NCI-H2171 (cell line): ENCODE results near the gene TUBE1.
"Not testable (repeated sequence)": the region's sequence is repeated elsewhere in the genome, so short reads cannot be mapped to it uniquely, and the experiment has no call there.

Experiments
- DNase-seq: peaks from one replicate; lab custom pipeline; 2025; lab: John Stamatoyannopoulos, UW

Gene TUBE1, protein sequence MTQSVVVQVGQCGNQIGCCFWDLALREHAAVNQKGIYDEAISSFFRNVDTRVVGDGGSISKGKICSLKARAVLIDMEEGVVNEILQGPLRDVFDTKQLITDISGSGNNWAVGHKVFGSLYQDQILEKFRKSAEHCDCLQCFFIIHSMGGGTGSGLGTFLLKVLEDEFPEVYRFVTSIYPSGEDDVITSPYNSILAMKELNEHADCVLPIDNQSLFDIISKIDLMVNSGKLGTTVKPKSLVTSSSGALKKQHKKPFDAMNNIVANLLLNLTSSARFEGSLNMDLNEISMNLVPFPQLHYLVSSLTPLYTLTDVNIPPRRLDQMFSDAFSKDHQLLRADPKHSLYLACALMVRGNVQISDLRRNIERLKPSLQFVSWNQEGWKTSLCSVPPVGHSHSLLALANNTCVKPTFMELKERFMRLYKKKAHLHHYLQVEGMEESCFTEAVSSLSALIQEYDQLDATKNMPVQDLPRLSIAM

GRCh38 chr6:112087136-112087911 lies at the start of gene TUBE1, which contains the start of gene FAM229B:
Gene TUBE1, minus strand, starts transcription at chr6:112087482. Its CDS starts 48 bp downstream, at chr6:112087434.
Gene FAM229B, plus strand, starts transcription at chr6:112087591. Its CDS starts 11,693 bp downstream, at chr6:112099284.
- peak; percentile 96 for DNase-seq

DNA sequence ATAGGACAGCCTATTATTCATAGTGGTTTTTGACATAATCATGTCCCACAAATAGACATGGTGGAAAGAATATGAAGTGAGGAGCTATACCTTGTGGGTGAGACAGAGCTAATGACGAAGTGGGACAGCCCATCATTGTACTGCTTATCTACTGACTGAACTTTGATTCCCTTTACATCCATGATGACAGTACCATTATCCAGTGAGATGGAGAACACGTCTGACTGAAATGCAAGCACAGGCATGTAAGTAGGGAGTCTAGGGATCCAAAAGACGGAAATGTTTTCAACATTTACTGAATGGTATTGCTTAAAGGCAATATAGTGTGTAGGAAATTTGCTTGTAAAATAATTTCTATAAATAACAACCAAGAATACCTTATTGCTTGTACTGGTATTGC lies 43.6 kb upstream of the TUBE1 start:
- no peak for DNase-seq

DNA sequence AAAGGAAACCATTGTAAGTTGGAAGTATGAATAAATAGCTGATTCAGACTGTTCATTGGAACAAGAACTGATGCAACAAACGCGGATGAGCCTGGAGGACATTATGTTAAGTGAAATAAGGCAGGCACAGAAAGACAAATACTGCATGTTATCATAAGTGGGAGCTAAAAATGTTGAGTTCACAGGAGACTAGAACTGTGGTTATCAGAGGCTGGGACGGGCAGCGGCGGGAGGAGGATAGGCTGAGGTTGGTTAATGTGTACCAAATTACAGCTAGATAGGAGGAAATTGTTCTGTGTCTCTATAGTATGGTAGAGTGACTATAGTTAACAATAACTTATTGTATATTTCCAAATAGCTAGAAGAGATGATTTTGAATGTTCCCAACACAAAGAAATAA lies 40.9 kb upstream of the TUBE1 start:
- no peak for DNase-seq

GRCh38 chr6:112123982-112124381 lies 36.7 kb upstream of the TUBE1 start:
- no peak for DNase-seq

GRCh38 chr6:112122756-112123155 lies 35.5 kb upstream of the TUBE1 start:
- DNase-seq: no peak

DNA sequence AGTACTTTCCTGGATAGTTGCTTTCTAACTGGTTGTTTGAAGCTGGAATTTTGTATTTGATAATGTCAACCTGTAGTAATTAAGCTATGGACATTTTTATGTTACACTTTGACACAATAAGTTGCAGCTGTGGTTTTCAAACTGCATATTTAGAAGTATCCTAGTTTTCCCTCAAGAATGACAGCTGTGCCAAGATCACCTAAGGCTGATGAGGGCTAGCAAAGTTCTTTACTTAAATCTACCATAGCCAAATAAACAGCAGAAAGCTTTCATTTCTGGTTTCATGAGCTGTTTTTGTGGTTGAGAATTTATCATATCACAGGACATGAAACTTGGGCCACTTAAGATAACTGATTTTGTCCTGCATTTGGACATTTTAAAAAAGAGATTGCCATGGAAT lies 30.8 kb upstream of the TUBE1 start:
- DNase-seq: no peak

DNA sequence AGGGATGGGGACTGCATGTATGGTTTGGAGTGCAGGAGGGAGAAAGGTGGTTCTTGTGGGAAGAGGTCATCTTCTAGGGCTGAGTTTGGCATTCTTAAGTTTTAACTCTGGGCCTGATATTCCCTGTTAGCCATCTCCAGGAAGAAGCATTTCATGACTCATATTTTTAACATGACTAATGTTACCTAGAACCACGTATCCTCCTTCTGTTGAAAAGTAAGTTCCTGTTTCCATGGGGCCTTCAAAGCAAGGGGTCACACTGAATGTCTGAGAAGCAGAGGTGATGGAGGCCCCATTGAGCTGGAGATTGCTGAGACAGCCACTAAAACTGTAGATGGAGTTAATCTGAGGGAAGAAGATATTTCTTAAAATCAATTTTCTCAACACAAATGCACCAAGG lies 30.3 kb upstream of the TUBE1 start:
- no peak for DNase-seq

DNA sequence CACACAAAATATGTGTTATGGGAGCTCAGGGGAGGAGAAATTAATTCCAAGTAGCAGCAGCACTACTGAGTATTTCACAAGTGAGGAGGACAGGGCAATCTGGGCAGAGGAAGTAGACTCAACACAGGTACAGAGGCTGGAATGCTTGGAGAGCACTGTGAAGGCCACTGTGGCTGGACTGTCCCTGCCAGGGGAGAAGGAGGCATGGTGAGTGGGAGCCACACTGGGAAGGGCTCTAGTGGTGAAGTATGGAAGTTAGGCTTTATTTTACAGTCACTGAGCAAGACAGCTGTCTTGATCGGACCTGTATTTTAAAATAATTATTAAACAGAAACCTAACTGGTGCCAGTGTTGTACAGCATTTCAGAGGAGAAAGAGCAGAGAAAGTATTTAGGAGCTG lies 28.9 kb upstream of the TUBE1 start:
- DNase-seq: no peak

- peak; percentile 60 for DNase-seq
These were observed 27.4 kb upstream of the TUBE1 start for GRCh38 chr6:112114577-112115223.

GRCh38 chr6:112113918-112114317 lies 26.6 kb upstream of the TUBE1 start:
- DNase-seq: no peak

GRCh38 chr6:112113431-112113830 lies 26.1 kb upstream of the TUBE1 start:
- no peak for DNase-seq

- DNase-seq: no peak
These were observed 22.0 kb upstream of the TUBE1 start for GRCh38 chr6:112109262-112109661.

DNA sequence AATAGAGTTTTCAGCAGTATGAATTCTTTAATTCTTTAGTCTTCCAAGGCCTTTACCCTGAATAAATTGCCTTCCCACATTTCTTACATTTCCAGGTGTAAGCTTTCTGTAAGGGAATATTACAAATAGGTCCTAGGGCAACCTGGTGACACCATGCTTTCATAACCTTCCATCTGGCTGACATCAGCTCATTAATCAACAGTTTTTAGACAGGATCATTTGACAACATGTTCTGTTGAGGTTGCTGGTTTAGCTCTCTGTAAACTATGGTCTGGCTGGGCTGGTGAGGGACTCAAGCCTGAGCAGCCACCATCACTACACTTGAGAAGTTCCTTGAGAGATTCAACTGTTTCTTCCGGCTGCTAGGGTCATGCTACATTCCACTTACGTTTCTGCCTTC lies 19.3 kb upstream of the TUBE1 start:
- DNase-seq: no peak

DNA sequence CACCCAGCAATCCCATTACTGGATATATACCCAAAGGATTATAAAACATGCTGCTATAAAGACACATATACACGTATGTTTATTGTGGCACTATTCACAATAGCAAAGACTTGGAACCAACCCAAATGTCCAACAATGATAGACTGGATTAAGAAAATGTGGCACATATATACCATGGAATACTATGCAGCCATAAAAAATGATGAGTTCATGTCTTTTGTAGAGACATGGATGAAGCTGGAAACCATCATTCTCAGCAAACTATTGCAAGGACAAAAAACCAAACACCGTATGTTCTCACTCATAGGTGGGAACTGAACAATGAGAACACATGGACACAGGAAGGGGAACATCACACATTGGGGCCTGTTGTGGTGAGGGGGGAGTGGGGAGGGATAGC lies 18.7 kb upstream of the TUBE1 start:
- not testable (repeated sequence) for DNase-seq

DNA sequence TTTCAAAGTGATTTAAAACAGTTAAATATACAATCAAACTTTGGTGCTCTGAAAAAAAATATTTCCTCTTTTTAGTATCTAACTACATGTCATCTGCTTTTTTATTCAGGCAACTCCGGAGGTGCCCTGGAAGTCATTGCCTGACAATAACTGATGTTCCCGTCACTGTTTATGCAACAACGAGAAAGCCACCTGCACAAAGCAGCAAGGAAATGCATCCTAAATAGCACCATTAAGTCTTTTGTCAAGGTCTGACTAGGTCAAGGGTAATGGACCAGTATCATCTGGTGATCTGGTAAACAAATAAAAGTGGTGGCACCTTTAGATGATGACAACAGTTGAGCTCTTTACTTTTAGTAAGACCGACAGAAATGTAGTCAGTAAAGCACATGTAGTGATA lies 13.3 kb upstream of the TUBE1 start:
- DNase-seq: no peak

DNA sequence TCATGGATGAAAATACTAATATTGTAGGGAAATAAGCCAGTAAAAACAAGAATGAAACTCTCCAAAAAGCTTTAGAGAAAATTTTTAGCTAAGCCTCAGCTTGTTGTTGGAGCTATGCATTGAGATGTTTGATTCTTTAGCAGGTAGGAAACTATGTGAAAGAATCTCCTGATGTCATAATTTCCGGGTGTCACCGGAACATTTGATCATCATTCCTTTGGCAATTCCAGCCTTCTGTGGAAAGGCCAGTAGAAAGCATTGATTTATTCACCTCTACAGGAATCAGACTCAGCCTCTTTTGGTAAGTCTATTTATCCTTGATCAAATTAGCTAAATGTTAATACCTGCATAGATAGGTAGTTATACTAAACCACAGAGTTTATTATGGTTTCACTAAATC lies 9.6 kb upstream of the TUBE1 start:
- no peak for DNase-seq

DNA sequence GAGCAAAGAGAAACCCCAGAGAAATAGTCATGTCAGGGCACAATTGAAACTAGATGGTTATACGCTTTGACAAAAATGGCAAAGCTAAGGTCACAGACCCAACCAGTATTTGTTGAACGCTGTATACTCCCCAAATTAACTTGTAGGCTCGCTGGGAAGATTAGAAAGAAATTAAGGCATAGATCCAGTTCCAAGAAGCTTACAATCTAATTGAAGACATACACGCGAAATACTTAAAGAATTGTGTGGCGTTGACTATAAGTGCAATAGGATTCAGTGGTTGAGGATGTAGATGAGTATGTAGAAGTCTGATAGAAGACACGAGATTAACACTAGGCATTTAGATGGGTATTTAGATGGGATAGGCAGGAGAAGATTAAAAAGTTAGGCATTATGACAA lies 634 bp upstream of the TUBE1 start:
- no peak for DNase-seq

DNA sequence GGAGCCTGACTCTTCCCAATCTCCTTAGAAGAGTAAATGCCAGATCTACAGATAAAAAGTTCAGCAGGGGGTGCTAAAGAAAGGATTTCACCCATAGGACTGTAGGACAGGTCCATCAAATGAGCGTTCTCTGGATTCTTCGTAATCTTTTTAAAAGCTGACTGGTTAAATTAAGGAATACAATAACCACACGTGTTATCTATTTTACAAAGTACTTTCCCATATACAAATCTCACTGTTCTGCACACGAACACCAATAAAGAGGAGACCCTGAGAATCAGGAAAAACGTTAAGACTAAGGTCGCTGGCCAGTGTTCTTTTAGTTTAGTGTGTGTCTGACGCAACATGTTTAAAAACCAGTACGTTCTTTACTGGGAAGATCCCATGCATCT lies 542 bp downstream of the TUBE1 start:
- peak; percentile 22 for DNase-seq

DNA sequence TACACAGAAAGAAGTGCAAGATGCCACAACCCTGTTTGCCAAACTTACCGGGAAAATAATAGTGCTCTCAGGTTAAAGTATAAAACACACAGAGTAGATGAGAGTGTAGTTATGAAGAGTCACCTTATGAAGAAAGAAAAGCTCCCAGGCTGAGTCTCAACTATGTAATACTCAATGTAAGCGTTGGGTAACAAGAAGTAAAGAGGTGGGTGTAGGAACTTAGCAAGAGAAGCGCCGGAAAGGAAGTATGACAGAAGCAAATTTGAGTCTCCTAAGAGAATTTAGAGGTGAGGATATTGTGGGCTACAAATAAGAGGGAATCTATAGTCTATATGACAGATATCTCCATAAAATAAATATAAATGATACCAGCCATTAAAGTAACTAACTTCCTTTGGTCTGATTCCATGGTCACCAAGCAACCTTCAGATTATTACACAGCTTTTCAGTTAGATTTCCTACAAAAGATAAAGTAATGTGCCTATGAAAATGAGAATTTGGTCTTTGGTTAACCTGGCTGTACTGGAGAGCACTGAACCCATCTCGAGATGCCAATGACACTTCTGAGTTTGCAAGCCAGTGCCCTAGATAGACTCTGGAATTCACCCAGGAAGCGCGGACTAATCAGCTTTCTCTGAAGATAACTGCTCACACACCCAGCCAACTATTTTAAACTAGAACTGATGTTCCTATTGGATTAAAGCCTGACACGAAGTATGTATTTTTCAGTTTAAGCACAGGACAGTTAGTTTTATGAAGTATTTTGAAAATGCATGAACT lies 1.8 kb downstream of the TUBE1 start:
- no peak for DNase-seq

DNA sequence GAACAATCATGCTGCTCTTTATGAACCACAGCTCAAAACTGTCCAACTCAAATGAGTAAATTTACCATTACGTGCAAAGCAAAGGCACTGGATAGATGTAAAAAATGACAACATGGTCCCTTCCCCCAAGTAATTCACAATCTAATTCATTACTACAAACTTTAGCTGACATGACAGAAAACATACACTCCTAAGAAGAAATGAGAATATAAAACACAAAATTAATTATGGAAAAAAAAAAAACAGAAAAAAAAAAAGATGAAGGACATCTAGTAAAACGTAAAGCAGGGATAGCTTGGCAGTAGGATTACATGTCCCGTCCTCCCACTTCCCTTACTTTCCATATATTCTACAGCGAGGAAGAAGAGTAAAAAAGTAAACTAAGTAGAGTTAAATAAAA lies 5.7 kb downstream of the TUBE1 start:
- no peak for DNase-seq

DNA sequence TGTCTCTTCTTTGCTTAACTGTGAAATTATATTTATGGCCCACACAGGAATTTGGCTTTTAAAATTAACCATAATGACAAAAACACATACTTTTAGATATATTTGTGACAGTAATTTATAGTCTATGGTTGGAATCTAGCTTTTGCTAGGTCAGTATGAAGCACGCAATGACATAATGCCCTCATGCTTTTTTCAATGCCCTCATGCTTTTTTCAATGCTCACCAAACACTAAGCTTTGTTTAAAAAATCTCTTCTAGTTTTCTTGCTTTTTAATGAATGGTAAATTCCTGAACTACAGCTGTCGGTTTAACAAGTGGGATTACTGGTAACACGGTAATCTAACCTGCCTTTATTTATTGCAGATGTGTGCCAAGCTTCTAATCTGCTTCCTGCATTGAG lies 20.7 kb downstream of the TUBE1 start:
- no peak for DNase-seq

- DNase-seq: no peak
These were observed 21.8 kb downstream of the TUBE1 start for GRCh38 chr6:112065426-112065986.
